Activated CD4-positive, alpha-beta T cell treated with anti-CD3 and anti-CD28 coated beads, Interleukin-2, amount 50 U/mL, for 4 hours (primary cell): ENCODE measurements around the gene CXCL6.

Experiments used
- DNase-seq, 2 experiments: peaks; one replicate each; pipeline ENCODE4 v3.0.0-alpha.2; 2020

The CXCL6 gene

DNA sequence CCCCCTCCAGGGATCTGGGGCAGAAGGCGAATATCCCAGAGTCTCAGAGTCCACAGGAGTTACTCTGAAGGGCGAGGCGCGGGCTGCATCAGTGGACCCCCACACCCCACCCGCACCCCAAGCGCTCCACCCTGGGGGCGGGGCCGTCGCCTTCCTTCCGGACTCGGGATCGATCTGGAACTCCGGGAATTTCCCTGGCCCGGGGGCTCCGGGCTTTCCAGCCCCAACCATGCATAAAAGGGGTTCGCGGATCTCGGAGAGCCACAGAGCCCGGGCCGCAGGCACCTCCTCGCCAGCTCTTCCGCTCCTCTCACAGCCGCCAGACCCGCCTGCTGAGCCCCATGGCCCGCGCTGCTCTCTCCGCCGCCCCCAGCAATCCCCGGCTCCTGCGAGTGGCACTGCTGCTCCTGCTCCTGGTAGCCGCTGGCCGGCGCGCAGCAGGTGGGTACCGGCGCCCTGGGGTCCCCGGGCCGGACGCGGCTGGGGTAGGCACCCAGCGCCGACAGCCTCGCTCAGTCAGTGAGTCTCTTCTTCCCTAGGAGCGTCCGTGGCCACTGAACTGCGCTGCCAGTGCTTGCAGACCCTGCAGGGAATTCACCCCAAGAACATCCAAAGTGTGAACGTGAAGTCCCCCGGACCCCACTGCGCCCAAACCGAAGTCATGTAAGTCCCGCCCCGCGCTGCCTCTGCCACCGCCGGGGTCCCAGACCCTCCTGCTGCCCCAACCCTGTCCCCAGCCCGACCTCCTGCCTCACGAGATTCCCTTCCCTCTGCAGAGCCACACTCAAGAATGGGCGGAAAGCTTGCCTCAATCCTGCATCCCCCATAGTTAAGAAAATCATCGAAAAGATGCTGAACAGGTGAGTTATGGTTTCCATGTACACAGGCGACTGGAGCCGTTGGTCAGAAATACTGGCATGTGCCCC lies 32.9 kb downstream of the CXCL6 start, which contains the start of gene CXCL1:
Gene CXCL1 (plus strand): TSS at position 264 of the 926 bp plus-strand sequence. CDS start 78 bp downstream, at position 342.
- no peak for DNase-seq

DNA sequence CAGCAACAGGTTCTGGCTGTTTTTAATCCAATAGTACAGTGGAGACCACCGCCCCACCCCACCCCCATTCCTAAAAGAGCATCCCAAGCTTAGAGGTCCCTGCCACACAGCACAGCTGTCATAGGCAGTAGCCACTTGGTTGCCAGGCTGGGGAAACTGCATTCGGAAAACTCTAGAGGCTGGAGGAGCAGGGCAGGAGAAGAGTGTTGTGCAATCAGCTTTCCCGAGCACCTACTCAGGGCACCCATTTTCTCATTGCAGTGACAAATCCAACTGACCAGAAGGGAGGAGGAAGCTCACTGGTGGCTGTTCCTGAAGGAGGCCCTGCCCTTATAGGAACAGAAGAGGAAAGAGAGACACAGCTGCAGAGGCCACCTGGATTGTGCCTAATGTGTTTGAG lies 33.8 kb downstream of the CXCL6 start:
- no peak for DNase-seq

DNA sequence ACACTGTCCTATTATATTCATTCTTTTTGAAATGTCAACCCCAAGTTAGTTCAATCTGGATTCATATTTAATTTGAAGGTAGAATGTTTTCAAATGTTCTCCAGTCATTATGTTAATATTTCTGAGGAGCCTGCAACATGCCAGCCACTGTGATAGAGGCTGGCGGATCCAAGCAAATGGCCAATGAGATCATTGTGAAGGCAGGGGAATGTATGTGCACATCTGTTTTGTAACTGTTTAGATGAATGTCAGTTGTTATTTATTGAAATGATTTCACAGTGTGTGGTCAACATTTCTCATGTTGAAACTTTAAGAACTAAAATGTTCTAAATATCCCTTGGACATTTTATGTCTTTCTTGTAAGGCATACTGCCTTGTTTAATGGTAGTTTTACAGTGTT lies 34.3 kb downstream of the CXCL6 start:
- no peak for DNase-seq

DNA sequence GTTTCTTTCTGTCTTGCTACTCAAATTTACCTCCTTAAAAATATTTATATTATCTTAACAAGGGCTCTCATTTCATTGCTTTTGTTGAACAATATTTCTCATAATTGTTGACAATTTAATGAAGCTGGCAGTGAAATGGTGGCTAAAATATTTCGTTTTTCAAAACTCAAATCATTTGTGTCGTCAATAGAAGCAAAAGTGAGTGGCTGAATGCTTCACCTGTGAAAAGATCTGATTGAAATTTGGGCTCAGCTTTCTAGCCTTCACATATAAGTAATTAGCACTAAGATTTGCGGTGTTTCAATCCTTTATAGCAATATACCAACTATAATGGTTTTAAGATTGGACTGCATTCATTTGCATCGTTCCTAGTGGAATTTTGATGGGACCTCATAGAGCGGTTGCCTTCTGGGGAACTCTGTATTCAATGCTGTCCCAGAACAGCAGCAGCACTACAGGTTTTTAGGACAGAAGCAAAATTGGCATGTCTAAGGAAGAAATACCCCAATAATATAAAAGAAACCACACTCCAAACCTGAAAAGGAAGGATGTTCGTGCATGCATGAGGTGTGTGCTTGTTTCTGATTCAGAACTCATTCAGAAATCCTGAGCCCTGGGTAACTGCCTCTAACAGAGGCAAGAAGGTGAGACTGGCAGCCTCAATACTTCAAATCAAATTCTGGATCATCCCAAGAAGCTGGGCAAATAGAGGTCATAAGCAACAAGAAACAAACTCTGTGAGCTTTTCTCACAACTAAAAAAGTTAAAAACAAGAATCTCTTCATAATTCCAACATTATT lies 35.2 kb downstream of the CXCL6 start:
- no peak for DNase-seq

DNA sequence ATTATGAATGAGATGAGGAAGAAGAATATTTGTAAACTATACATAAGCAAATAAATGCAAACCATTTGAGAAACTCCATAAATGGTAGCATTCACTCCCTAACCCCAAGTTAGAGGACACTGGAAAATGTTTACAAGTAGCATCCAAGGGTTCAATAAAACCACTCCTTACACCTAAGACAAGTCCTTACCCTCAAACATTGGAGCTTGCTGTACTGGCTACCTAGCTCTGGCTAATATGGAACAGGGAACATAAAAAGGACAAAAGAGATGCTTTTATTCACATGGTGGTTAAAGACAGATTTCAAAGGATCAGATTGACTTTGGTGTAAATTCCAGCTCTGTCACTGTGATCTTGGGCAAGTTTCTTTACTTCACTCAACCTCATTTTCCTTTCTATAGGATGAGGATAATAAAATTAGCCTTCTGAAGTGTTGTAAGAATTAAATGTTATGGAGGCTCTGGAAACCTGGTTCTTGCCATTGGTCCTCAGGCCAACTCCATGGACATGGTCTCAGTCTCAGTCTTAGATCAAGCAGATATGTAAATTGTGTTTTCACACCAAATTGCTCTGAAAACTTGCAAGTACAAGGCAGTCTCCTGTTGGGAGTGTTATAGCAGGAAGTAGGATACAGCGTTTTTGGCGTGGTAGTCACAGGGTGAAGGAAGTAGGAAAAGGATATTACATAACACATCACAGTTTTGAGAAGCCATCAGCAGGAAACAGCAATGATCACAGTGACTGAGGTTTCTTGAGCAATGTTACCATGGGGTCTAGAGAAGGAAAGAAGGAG lies 36.0 kb downstream of the CXCL6 start:
- DNase-seq: no peak

GRCh38 chr4:73874386-73874785 lies 37.9 kb downstream of the CXCL6 start:
- no peak for DNase-seq

- no peak for DNase-seq
Observed at GRCh38 chr4:73875401-73875800, 38.9 kb downstream of the CXCL6 start.

- DNase-seq: no peak
Observed at GRCh38 chr4:73883306-73883705, 46.8 kb downstream of the CXCL6 start.

GRCh38 chr4:73885574-73886267 lies 49.2 kb downstream of the CXCL6 start:
- DNase-seq: no peak
